Stimulated activated CD4-positive, alpha-beta T cell treated with anti-CD3 and anti-CD28 coated beads, Interleukin-1b, Interleukin-23, amount 100 ng/mL, for 4 hours (primary cell): ENCODE results near the gene DCHS2.
"Not testable (repeated sequence)": the region's sequence is repeated elsewhere in the genome, so short reads cannot be mapped to it uniquely, and the experiment has no call there.

Experiments used
- DNase-seq, 2 donors: peaks; one replicate each; pipeline ENCODE4 v3.0.0-alpha.2; 2020; ENCODE audit warnings: low read depth in 2 of 2

DCHS2 gene

DNA sequence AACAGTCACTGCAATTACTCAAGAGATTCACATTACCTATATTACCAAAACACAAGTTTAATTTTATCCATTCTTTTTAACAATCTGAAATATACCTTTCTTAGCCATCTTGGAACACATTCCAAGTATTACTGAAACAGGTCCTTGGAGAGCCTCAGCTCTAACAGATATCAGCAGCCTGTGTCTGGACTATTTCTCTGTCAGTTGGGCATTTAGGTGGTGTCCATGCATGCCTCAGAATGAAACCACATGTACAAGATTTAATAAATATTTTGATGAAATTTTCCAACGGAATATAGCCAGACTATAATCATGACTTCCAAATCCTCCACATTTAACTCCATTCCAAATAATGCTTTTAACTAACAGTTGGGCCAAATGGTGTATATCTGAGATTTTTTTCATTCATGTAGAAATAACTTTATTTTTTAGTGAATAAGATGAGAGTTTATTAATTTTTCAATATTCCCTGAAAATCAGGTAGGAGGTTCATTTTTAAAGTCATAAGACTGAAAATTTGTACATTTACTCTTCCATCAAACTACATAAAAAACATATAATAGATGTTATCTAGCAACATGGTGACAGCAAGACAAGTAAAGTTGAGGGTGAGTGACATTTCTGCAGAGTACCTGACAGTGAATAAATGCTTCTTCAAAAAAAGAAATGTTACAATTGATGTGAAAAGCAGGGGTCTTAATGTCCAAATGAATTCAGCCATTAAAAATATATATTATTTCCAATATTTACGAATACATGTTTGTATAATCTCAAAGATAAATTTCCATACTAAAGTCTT is 174.2 kb downstream of the DCHS2 start:
- DNase-seq = no peak

DNA sequence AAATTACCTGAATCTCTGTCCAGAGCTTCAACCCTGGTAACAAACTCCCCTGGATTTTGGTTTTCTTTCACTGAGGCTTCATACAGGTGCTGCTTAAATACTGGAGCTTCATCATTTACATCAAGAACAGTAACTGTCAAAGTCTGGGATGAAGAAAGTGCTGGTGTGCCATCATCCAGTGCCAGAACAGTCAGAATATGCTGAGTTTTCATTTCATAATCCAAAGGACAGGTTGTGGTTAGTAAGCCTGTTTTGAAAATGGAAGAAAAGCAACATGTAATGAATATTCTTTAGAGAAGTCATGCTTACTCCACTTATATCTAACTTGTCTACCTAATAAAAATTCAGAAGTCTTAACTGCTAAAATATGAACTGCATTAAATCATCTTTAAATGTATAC is 175.9 kb downstream of the DCHS2 start:
- DNase-seq = no peak

DNA sequence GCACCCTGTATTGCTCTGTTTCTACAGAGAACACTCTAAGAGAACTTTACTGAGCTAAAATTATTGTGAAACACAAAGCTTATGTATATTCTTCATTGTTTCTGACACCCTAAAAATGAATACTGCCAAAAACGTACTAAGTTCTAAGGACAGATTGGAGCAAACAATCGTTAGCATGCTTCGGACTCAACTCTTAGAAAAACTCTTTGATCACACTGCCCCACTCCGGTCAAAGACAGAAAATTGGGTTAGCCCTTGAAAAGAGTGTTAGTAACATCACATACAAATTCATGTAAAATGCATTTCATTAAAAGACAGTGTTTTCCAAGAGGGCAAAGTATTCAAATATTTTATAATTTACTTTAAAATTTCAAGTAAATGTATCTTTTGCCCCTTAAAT is 177.4 kb downstream of the DCHS2 start:
- no peak for DNase-seq

DNA sequence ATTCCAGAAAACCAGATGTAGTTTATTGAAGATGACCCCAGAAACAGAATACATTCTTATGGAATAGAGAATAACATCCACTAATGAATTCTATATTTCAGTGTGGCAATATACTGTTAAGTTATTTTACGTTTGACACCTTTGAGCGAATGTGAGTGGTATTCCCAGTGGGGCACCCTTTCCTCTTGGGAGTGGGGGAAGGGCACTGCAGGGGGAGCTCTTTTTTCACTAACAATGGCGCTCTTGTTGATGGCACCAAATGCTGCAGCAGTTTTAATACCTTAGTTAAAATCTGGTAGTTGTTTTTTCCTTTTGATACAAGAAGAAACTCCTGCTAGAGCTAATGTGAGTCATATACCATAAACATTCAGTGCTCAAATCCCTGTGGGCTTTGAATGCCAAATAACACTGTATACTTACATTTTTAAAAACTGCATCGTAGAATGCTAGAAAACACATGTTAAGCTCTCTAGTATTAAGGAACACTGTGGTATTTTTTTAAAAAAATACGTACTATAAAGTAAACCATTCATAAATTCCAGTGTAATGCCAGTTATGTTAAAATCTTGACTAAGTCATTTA is 178.5 kb downstream of the DCHS2 start:
- DNase-seq = no peak

DNA sequence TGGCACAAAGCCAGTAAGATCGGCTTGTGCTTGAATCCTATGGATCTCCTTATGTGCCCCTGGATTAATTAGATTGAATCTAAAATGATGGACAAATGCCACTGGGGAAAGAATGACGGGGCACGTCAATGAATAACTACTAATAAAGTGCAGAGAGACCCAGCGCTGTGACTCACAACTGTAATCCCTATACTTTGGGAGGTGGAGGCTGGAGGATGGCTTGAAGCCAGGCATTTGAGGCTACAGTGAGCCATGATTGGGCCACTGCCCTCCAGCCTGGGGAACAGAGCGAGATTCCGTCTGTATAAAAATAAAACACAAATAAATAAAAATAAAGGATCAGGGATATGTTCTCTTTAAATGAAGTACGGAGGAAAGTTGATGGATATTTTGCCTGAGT is 179.4 kb downstream of the DCHS2 start:
- DNase-seq = no peak

DNA sequence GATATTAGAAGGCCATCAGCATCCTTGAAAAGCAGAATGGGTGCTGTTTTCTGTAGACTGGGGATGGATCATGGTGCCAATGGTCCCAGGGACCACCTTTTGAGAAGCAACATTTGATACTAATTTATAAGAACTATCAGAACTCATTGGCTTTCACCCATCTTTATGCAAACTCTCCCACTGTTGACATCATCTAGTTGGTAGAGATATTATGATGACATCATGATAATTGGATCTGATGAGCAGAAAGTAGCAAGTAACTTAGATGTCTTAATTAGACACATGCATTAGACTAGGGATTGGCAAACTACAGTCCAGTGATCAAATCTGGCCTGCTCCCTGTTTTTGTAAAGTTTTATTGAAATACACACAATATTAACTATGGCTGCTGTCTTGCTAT is 181.0 kb downstream of the DCHS2 start:
- no peak for DNase-seq

DNA sequence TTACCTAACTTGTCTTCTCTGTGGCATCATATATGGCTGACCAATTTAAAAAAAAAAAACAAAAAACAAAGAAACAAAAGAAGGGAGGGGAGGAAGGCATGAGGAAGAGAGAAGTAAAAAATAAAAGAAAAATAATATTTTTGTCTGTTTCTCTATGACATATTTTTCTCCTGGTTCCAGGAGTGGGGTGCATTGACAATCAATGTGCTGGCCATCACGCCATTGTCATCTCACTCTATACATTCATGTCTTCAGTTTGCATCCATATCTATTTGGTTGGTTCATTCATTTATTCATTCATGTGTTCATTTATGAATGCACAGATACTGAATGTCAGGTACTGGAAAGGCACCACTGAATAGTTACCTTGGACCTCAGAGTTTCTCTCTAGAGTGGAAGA is 183.4 kb downstream of the DCHS2 start:
- no peak for DNase-seq

DNA sequence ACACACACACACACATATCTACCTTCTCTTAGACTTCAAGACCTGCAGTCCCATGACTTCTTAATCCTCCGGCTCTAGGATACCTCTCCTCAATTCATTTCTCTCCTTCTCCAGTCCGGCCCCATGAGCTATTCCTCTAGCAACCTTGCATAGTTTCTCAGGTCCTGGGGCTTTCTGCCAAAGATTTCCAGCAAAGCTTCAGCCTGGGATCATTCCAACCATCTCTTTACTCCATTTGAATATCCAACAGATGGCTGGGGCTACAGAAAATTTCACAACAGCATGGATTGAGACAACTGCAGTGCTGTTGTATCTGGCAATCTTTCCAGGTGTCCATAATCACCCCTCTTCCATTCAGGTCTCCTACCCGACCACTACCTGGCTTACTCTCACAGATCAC is 184.1 kb downstream of the DCHS2 start:
- no peak for DNase-seq

DNA sequence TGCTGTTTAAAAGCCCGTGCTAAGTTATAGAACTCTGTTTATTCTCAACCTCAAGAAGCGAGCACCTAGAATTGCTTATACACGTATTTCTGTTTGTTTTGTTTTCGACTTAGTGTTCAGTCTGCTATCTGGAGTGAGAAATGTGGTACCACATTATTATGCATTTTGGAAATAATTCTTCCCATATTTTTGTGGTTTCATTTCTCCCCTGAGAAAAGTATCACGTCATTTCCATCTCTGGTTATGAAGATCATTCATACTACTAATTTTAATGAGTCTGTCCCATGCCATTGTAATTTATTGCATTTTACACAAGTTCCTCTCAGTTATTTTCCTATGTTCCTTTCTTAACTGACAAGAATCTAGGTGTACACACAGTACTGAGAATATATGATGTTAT is 186.0 kb downstream of the DCHS2 start:
- no peak for DNase-seq

DNA sequence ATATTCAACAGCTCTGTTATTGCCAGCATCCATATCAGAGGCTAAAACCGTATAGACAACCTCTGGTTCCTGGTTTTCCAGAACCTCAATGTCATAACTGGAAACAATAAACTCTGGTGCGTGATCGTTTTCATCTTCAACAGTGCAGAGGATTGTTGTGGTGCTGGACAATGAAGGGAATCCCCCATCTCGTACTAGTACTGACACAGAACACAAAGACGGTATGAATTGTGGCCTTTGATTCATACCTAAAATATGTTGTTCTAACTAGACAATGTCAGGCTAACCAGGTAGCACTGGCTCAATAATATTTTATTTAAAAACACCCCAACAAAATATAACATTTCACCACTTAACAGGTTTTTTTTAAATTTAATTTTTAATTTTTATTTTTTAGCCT is 186.9 kb downstream of the DCHS2 start:
- DNase-seq = no peak

DNA sequence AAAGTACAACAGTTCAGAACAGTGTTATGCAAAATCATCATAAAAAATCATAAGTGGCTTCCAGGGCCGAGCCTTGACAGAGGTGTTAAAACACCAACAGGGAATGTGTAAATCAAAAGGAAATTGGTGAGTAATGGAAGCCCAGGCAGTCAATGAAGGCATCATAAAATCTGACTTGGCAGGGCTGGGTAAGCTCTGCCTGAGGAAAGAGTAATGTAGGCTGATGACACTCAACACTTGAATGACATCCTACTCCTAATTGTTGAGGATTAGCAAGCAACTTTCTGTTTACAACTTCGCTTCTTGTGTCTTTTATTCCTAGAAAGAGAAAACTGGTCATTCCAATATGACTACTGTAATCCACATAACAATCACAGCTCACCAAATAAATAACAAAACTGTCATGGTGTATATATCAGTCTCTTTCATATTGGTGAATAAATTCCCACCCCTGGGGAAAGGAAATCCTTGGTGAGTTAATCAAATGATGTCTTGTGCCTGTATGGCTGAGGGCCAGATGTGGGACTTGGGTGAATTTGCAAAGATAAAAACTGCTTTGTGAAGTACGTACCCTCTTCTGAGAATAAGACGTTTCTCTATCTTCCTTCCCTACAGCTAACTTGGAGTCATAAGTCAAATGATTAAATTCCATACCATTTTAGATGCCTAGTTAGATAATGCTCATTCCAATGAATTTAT is 196.8 kb downstream of the DCHS2 start:
- DNase-seq = no peak

DNA sequence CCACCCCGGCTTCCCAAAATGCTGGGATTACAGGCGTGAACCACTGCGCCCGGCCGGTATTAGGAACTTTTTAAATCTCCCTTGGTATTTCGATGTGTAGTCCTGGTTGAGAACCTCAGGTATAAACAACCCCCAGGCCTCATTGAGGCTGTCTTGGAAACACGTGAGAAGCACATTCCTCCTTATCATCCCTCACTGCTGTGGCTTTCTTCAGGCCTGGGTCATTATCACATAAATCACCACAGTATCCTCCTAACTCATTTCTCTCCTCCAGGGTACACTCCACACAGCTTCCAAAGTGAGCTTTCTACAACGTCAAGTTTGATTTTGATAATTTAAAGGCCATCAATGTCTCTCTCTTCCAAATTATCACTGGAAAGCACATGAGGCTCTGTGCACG is 198.2 kb downstream of the DCHS2 start:
- DNase-seq = no peak

DNA sequence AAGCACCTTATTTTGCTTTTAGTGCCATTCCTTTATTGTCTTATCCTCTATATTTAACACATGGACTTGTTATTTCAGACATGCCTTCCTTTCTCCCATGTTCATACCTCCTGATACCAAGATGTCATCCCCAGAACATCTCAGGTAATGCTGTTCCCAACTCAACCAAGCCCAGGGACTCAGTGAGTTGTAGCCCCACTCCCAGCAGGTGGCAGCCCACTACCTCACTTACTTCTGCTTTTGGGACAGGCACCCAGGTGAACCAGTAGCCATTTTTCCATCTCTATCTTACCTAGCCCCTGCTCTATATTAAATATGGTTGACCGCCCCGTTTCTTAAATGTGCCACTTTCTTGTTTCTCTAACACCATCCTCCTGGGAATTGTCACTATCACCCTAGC is 199.0 kb downstream of the DCHS2 start:
- DNase-seq = no peak

DNA sequence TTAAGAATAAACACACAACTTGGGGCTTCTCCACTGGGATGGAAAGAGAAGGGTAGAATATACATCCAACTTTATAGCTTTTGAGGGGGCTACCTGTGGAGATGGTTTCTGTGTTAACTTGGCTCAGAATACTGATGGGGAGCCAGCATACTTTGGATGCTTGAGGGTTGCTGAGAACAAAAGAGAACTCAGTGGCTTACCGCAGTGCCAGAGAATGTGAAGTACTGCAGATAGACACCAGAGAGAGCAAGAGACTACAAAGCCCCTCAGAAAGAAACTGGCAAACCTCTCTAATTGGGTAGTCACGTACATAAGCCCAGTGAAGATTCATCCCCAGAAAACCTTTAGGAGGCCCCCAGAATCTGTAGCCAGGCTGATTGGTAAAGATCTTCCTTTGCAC is 214.4 kb downstream of the DCHS2 start:
- no peak for DNase-seq

DNA sequence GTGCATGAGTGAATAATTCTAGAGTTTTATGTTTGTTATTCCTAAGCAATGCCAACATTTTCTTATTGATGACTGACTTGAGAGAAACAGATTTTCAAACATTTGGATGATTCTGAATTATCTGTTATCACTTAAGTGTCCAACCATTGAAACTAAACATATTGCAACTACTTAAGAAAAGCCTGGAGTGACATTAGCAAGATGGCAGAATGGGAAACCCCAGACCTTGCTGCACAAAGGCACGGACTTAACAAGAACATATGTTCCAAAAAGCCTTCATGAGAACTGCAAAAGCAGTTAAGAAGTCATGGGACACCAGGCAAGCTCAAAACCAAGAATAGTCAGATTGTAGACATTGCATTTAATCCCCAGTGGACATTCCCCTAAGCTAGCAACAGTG is 215.1 kb downstream of the DCHS2 start:
- no peak for DNase-seq

DNA sequence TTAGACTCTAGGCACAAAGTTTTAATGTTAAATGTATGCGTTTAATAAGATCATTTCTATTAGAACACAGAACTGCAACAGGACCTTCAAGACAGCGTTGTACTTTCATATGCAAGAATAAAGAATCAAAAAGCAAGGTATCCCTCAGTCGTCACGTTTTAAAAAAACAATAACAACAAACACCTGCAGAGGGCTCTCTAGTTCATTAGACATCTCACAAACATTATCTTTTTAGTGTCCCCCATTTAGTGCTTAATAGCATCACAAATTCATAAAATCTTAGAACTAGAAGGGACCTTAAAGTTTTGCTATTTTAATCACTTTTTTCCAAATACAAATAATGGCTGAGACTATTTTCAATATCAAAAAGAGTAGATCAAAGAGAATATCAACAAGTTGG is 236.6 kb downstream of the DCHS2 start:
- no peak for DNase-seq

DNA sequence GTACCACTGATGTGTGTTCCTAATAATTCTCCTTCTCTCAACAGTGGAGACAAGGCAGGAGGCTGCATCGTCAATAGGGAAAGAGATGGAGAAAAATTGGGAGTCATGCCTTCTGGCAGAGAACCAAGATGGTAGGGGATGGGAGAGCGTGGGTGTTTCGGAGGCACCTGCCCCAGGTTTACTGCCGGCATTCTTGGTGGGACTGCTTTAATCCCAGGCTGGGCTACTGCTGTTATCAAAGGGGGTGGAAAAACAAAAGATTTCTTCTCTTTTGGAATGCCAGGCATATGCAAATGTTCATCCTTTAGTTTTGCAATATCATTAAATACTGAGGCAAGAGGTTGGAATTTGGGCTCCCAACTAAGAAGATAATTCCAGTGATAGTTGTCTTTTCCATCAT is 257.0 kb downstream of the DCHS2 start:
- no peak for DNase-seq

DNA sequence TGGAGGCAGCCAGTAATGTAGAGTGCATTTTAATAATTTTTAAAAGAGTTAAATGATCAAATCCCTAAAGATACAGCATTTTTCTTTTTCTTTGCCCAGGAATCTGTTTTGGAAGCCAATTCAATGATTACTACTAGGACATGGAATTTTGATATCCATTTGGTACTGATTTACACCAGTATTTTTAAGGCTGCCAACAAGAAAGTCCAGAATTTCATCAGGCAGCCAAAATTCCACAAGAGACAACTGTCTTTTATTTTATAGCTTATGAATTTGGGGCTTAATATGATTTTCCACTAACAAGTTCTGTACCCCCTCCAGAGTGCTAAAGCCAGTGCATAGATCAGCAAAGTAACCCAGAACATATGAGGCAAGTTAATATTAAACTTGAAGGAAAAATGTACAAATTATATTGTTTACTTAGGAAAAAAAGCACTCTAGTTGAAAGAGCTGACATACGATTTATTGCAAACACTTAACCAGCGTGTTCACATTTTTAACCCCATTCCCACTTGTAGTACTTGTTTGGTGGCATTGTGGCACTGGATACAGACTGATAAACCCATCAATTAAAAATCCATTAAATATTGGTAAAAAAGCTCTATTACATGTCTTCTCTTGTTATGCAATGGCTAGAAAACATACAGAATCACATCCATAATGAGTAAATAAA is 259.7 kb downstream of the DCHS2 start:
- DNase-seq = no peak

DNA sequence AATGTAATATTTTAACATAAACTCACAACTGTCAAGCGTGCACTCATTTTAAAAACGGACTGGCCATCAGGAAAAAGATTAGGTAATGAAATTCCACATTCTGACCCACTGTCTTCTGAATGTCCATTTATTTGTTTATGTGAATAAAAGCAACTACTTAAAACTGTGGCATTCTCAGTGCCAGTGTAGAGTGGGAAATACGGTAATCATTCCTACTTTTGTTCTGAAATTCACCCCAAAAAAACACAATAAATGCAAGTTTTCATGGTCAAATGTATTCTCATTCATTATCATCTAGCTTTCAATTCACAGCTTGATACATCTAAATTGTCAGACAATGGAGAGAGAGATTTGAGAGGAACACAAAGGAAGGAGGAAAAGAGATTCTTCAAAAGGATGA is 260.9 kb downstream of the DCHS2 start:
- no peak for DNase-seq

DNA sequence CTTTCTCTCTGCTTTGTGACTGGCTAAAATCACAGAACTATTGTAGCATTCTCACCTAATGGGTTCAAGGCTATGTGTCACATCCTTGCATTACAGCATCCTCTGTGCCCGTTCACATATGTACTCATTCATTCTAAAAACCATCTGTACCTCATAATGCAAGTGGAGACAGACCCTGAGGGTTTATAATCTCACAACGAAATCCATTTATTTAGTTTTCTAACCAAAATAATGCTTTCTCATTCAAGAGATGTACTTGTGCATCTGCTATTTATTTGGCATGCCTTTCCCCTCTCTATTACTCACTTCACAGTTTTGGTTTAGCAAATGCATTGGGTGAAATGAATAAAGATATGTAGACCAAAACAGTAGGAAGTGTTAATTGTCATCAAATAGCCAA is 261.5 kb downstream of the DCHS2 start:
- no peak for DNase-seq

DNA sequence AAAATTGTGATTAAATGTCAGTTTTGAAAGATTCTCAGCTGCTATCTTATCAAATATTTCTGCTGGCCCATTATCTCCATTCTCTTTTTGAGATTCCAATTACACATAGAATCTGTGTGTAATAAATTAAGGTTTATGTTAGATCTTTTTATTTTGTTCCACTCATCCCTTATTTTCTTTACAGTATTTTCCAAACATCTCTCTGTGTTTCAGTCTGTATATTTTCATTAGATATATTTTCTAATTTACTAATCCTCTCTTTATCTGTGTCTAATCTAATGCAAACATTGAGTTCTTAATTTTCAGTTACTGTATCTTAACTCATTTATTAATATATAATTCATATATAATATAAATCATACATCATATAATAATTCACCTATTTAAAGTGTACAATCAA is 268.7 kb downstream of the DCHS2 start:
- no peak for DNase-seq

DNA sequence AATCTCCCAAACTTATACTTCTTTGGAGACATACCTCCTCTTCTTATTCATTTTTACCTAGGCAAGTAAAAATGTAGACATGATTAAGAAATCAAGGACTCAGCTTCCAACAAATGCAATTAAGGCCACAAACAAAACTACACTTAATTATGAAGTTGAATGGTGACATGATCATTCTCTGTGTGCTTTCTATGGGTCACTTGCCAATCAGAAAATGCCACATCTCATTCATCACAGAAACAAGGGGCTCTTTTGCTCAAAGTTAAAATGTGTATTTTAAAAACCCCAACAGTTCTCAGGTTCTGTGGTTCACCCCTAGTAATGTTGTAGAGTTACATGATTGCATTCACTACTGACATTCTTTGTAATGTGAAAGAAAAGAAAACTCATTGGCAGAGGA is 273.5 kb downstream of the DCHS2 start:
- DNase-seq = no peak

DNA sequence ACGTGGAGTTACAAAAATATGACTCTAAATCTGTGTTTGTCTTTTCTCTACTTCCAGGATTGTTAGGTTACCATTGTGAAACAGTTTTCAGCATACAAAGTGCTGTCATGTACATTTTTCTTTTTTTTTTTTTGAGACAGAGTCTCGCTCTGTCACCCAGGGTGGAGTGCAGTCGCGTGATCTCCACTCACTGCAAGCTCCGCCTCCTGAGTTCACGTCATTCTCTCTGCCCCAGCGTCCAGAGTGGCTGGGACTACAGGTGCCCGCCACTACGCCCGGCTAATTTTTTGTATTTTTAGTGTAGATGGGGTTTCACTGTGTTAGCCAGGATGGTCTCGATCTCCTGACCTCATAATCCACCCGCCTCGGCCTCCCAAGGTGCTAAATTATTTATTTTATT is 274.2 kb downstream of the DCHS2 start:
- DNase-seq = not testable (repeated sequence)
